Skeletal muscle cell (primary cell): ENCODE data around the gene B3GALT6.

Experiments used
- DNase-seq: peaks from one replicate; pipeline ENCODE4 v3.0.0-alpha.2; 2010; ENCODE audit warnings: low read depth
- H3K4me3 ChIP-seq: 2 replicates; pipeline ENCODE4 v1.5.1; 2011; ENCODE audit warnings: low read depth, mild to moderate bottlenecking, control low read depth, low read length, moderate library complexity

Gene B3GALT6

GRCh38 chr1:1228596-1229321, 3.3 kb upstream of the B3GALT6 start:
- no peak overlapping the region for H3K4me3 ChIP-seq
- no peak for DNase-seq

DNA sequence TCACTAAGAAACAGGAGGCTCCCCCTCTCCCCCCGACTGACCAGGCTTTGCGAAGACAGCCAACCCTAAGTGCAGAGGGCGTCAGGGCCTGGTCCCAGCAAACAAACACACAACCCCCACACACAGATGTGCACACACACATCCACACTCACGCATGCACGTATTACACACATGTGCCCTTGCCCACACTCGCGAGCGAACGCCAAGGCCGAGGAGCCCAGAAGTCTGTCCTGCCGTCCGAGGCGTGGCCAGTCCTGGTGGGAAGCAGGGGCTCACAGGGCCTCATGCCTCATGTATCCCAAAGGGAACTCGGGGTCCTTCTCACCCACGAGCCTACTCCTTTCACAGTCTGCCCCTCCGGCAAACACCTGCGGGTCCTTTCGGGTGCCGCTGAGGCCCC, 2.3 kb upstream of the B3GALT6 start:
- H3K4me3 ChIP-seq, result no peak overlapping the region
- DNase-seq, result no peak

DNA sequence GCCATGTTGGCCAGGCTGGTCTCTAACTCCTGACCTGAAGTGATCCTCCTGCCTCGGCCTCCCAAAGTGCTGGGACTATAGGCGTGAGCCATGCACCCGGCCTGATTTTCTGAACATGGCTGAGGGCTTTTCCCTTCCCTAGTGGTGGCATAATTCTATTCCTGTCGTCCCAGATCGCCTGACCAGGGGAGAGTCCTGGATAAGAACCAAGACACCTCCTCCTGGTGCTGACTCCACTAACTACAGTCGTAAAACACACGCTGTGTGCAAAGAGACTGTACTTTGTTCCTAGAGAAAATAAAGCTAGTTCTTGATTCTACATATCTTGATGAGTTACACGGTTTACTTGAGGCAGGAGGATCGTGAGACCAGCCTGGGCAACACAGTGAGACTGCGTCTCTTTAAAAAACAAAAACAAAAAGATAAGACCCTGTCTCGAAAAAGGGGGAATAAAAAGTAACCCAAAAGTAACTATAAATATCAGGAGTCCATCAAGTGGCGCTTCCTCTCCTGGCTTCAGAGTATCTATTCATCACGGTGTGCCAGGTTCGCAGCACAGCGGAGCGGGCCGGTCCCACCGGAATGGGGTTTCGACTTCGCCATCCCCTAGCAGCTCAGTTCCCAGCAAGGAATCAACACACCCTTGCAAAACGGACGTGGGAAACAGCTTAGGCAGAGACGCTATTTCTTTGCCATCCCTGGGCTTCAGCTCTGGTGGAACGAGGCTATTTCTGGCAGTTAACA, 1.2 kb upstream of the B3GALT6 start:
- peak; percentile 32 for DNase-seq
- peak overlapping the region; percentile 86 for H3K4me3 ChIP-seq

DNA sequence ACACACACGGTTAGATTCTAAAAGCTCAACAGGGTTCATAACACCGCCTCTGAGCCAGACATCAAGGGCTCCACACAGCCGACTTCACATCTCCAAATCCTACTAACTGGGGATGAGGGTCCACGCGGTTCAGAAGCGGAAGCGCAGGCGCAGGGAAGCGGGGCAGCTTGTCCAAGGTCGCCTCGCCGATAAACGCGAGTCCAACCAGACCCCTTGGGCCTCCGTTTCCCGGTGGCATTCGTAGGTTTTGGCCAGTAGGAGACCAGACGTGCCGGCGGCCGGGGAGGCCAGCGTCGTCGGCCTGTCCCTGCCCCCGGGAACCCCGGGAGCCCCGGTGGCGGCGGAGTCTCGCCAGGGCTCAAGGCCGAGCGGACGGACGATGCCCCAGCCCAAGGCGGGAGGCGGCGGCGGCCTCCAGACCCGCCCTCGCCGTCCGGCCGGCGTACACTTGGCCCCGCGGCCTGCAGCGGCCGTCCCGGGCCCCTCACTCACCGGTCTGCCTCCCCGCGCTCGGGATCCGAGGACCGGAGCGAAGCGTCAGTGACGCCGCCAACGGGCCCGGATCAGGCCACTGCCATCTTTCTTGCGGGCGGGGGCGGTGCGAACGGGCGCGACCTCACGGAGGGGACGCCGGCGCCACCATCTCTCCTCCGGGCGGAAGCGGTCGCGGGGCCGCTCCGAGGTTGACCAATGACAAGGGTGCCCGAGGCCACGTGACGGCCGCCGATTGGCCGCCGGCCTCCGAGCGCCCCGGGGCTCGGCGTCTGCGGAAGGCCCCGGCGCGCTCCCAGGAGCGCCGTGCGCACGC, 433 bp upstream of the B3GALT6 start, which contains the start of gene SDF4:
TSS of gene SDF4 (minus strand) at position 602 of the 808 bp plus-strand sequence. CDS start 3,229 bp downstream, outside the sequence.
- peak; percentile 87 for DNase-seq
- H3K4me3 ChIP-seq, result peak within 1 kb of the TSS; percentile 86

GRCh38 chr1:1232796-1233566, 944 bp downstream of the B3GALT6 start:
- peak overlapping the region; percentile 1 for H3K4me3 ChIP-seq
- DNase-seq, result no peak

- H3K4me3 ChIP-seq, result no peak overlapping the region
- DNase-seq, result no peak
These were observed 1.5 kb downstream of the B3GALT6 start for GRCh38 chr1:1233567-1233892.

DNA sequence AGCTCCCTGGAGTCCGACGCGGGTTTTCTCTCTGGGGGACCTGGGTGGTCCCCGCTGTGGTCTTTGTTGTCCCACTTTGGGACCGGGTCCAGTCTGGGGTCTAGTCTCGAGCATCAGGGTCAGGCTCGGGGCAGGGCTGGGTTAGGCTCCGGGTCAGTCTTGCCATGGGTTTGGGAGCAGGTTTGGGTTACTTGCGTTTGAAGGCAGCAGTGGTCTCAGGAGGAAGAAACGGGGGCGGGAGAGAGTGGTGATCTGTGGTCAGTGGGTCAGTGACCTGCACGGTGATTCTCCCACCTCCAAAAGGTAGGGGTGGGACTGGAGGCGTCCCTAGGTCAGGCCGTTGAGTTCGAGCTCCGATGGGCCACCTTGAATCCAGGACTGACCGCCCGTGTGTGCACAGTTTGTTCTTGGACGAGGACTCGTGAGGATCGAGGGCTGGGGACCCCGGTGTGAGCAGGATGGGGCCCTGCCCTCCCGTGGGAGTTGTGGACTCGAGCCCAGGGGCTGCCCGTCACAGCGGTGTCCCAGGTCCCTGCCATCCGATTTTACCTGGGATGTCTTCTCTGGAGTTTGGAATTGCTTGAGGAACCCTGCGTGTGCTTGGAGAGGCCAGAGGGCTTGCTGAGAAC, 2.3 kb downstream of the B3GALT6 start:
- no peak overlapping the region for H3K4me3 ChIP-seq
- DNase-seq, result no peak

DNA sequence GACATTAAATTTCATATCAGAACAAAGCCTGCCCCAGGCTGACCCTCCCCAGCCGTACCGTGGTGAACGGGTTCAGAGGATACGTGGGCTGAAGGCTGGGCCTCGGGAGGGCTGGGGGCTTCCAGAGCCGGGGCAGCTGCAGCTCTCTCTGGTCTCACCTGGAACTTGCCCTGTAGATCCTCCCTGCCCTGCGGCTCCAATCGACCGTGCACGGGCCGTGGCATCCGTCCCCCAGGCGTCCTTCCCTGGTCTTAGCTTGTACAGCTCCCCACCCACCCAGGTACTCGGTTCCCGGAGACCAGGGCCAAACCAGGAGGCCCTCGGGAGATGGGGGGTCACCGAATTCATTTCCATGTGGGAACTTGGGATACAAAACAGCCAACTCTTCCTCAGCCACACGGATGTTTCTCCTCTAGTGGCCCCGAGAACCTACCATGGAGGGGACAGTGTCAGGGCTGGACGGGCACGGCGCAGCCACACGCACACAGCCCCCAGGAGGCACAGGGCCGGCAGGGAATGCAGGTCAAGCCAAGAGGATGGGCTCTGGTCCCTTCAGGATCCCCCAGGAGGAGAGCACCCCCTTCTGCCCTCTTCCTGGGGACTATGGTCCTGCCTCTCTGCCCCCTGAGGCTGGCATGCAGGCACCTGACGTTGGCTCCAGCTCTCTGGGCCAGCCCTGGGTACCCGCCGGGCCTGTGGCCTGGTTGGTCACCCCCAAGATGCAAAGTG, 3.1 kb downstream of the B3GALT6 start:
- no peak for DNase-seq
- H3K4me3 ChIP-seq, result no peak overlapping the region

DNA sequence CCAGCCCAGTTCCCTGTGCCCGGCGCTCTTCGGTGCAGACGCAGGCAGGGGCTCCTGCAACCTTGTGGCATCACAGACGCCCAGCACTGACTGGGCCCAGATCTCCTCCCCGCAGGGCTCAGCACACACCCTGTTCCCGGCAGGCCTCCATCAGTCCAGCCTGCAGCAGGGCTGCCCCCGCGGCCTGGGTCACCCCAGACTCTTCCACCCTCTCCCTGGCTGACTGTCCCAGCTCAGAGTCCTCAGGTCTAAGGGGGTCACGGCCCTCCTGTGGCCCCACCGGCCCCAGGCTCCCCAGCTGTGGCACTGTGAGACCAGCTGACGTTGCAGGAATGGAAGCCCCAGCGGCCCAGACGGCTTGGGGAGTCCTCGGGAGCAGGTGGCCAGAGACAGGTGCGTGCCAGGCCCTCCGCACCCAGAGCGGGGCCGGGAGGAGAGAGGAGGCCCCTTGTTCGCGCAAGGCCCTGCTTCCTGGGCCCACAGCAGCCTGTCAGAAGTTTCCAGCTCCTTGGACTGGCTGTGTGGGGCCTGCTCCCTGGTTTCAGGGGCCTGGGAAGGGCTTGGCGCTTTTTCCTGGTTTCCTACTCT, 4.2 kb downstream of the B3GALT6 start:
- no peak overlapping the region for H3K4me3 ChIP-seq
- no peak for DNase-seq

DNA sequence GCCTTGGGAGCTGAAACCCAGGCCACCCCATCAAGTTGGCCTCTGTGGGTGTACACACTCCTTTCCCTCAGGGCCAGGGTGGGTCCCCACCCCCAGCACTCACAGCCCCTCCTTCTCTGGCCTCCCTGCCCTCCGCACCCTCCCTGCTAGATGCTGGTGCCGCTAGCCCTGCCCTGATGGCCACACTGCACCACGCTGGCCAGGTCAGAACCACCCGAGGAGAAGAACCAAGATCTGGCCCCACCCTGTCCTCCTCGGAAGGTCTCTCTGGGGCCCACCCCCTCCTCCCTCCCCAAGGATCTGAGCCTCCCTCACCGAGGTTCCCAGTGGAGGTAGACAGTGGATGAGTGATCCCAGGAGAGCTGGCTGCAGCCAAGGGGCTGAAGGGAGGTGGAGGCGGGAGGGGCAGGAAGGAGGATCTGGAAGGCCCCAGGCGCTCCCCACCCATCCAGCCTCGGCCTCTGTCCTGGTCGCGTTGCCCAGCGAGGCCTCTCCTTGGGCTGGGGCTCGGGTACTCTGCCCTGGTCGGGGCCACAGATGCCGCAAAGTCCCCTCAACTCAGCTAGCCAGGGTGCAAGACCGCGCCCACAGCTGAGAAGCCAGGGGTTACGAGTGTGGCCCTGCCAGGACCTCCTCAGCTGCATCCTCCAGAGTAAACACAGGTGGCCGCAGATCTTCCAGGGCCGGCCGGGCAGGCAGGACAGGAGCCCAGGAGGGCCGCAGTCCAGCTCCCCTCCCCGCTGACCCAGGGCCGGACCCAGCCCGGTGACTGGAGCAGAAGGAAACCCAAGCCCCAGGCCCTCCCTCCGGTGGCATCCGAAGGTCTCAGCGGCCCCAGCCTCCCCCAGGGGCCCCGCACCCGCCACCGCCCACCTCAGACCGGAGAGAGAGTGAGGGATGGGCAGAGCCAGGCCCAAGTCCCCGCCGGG, 5.2 kb downstream of the B3GALT6 start:
- no peak overlapping the region for H3K4me3 ChIP-seq
- no peak for DNase-seq

DNA sequence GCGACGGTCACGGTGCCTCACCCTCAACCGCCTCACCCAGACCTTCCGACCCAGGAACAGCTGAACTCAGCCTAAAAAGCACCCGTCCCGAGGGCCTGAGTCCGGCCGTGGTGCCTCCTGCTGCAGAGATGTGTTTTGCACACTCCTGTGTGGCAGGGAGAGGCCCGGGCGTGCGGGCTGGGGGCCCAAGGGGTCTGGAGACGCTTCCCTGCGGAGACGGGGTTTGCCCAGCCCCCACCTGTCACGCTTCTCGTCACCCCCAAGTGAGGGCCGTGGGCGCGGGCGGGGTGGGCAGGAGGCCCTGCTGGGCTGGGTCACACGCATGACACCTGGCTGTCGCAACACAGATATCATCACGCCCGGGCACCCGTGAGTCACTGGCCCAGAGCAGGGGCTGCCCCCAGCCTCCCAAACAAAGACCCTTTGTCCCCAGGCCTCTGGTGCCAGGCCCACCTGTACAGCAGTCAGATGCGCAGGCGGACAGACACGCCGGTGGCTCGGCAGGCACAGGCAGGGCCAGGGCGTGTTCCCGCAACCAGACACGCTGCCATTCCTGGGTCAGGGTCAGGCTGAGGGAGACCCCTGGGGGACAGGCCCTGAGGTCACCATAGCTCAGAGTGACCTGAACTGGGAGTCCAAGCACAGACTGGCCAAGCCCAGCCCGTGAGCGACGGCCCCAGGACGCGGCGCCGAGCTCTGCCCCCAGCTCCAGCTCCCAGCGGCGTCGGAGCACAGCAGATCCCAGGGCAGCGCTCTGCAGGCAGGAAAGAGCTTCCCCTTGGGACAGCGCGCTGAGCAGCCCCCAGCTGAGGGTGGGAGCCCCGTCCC, 6.1 kb downstream of the B3GALT6 start:
- no peak for DNase-seq
- no peak overlapping the region for H3K4me3 ChIP-seq

GRCh38 chr1:1238702-1239178, 6.7 kb downstream of the B3GALT6 start:
- H3K4me3 ChIP-seq, result no peak overlapping the region
- no peak for DNase-seq

- DNase-seq, result no peak
- H3K4me3 ChIP-seq, result no peak overlapping the region
These were observed 7.2 kb downstream of the B3GALT6 start for GRCh38 chr1:1239227-1239613.

GRCh38 chr1:1239614-1240347, 7.7 kb downstream of the B3GALT6 start:
- no peak for DNase-seq
- no peak overlapping the region for H3K4me3 ChIP-seq

DNA sequence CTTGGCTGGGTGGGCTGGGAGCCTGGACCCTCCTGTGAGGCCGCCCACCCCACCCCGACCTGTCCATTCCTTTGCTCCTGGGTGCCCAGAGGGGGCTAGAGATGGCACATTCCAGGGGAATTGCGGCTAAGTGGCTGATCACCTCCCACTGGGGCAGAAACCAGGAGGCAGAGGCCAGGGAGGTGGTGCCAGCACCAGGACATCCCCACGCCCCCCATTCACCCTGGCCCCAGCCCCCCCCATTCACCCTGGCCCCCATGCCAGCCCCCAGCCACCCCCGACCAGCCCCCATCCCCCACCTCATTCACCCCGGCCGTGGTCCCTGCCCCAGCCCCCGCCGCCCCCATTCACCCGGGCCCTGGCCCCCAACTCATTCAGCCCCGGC, 8.3 kb downstream of the B3GALT6 start:
- H3K4me3 ChIP-seq, result no peak overlapping the region
- no peak for DNase-seq
